Activated CD8-positive, alpha-beta memory T cell treated with anti-CD3 and anti-CD28 coated beads, Interleukin-2, amount 10 ng/mL, durations not matched to agents 7 days and 5 days (primary cell): ENCODE data around the gene AMN. TPM values are rescaled to one million over a fixed set of nuclear protein-coding genes. Genes with fewer than 3 reads are reported as not detected.

ENCODE experiments used
- ATAC-seq: fragments of 150-1000 bp; cut with Tn5 transposase; one replicate; pipeline ENCODE4 v1.10.0; 2021; ENCODE audit warnings: moderate library complexity
- CTCF ChIA-PET: fragments of 350-600 bp; sonication (Branson Sonifier 250); formaldehyde crosslinking; loops from one replicate; lab custom pipeline; 2021; ENCODE audit warnings: antibody characterized with exemption; lab: Charles Lee
- DNase-seq: peaks from one replicate; pipeline ENCODE4 v3.0.0-alpha.2; 2020
- H3K27ac Mint-ChIP-seq: one replicate; pipeline ENCODE4 v1.8.0; 2021; ENCODE audit warnings: mild to moderate bottlenecking, mixed read lengths
- H3K27me3 Mint-ChIP-seq: one replicate; pipeline ENCODE4 v1.8.0; 2021; ENCODE audit warnings: mixed read lengths
- H3K36me3 Mint-ChIP-seq: one replicate; pipeline ENCODE4 v1.8.0; 2021; ENCODE audit warnings: mild to moderate bottlenecking, mixed read lengths
- H3K4me1 Mint-ChIP-seq: one replicate; pipeline ENCODE4 v1.8.0; 2021; ENCODE audit warnings: mixed read lengths
- H3K4me3 Mint-ChIP-seq: one replicate; pipeline ENCODE4 v1.8.0; 2021; ENCODE audit warnings: mild to moderate bottlenecking, moderate library complexity, mixed read lengths
- H3K9me3 Mint-ChIP-seq: one replicate; pipeline ENCODE4 v1.8.0; 2022; ENCODE audit warnings: low read depth, mixed read lengths
- total RNA-seq, 2 experiments: library from RNA; stranded (reverse); gene quantifications; one replicate each; pipeline ENCODE4 v1.2.3, GENCODE V29; 2021

AMN gene
- total RNA-seq, 2 experiments from 2014 or later: 0.35 to 0.53 TPM

GRCh38 chr14:102910442-102910841, 12.0 kb upstream of the AMN start:
- ATAC-seq (no peak), DNase-seq (no peak)
- Mint-ChIP-seq H3K27ac (no peak overlapping the region), H3K4me3 (no peak overlapping the region), H3K4me1 (no peaks in the 10 kb centered on the region), H3K36me3 (peaks cover 4% of the 10 kb centered on the region), H3K27me3 (no peaks in the 10 kb centered on the region), H3K9me3 (no peaks in the 10 kb centered on the region)
- CTCF ChIA-PET: interaction anchor here (1.5 kb wide), 1 partner anchor 216 kb away, joined by 4 read pairs; no protein-coding TSS in a partner anchor

GRCh38 chr14:102911541-102911951, 10.9 kb upstream of the AMN start:
- DNase-seq: no peak
- peaks cover 2% of the 10 kb centered on the region for H3K4me1 Mint-ChIP-seq
- H3K9me3 Mint-ChIP-seq: no peaks in the 10 kb centered on the region
- H3K36me3 Mint-ChIP-seq: peaks cover 2% of the 10 kb centered on the region
- no peak for ATAC-seq
- H3K4me3 Mint-ChIP-seq: no peak overlapping the region
- H3K27ac Mint-ChIP-seq: no peak overlapping the region
- H3K27me3 Mint-ChIP-seq: no peaks in the 10 kb centered on the region
- CTCF ChIA-PET: interaction anchor here (2.1 kb wide), 1 partner anchor 217 kb away, joined by 5 read pairs; no protein-coding TSS in a partner anchor

GRCh38 chr14:102911991-102912761, 10.3 kb upstream of the AMN start:
- Mint-ChIP-seq H3K9me3 (no peaks in the 10 kb centered on the region), H3K27me3 (no peaks in the 10 kb centered on the region), H3K4me3 (no peak overlapping the region), H3K4me1 (peaks cover 3% of the 10 kb centered on the region), H3K36me3 (peaks cover 2% of the 10 kb centered on the region), H3K27ac (no peak overlapping the region)
- DNase-seq (no peak), ATAC-seq (no peak)
- CTCF ChIA-PET: interaction anchor here (2.1 kb wide), 1 partner anchor 218 kb away, joined by 5 read pairs; no protein-coding TSS in a partner anchor

GRCh38 chr14:102913341-102914211, 8.9 kb upstream of the AMN start:
- ATAC-seq: no peak
- DNase-seq: no peak
- Mint-ChIP-seq H3K9me3 (no peaks in the 10 kb centered on the region), H3K27ac (no peak overlapping the region), H3K36me3 (no peaks in the 10 kb centered on the region), H3K27me3 (no peaks in the 10 kb centered on the region), H3K4me3 (no peak overlapping the region), H3K4me1 (peaks cover 5% of the 10 kb centered on the region)
- CTCF ChIA-PET: interaction anchor here (2.1 kb wide), 1 partner anchor 219 kb away, joined by 5 read pairs; no protein-coding TSS in a partner anchor

- Mint-ChIP-seq H3K4me3 (no peak overlapping the region), H3K4me1 (peaks cover 5% of the 10 kb centered on the region), H3K27ac (no peak overlapping the region), H3K27me3 (no peaks in the 10 kb centered on the region), H3K9me3 (no peaks in the 10 kb centered on the region), H3K36me3 (no peaks in the 10 kb centered on the region)
- DNase-seq: no peak
- no peak for ATAC-seq
- CTCF ChIA-PET: interaction anchor here (0.6 kb wide), 1 partner anchor 965 kb away, joined by 3 read pairs; no protein-coding TSS in a partner anchor
Measured at GRCh38 chr14:102914474-102915291, 7.8 kb upstream of the AMN start.

GRCh38 chr14:102915292-102916110, 7.0 kb upstream of the AMN start:
- no peak for DNase-seq

GRCh38 chr14:102916347-102917055, 6.0 kb upstream of the AMN start:
- Mint-ChIP-seq H3K36me3 (no peaks in the 10 kb centered on the region), H3K4me3 (no peak overlapping the region), H3K9me3 (no peaks in the 10 kb centered on the region), H3K4me1 (peaks cover 5% of the 10 kb centered on the region), H3K27me3 (no peaks in the 10 kb centered on the region), H3K27ac (no peak overlapping the region)
- DNase-seq: no peak
- no peak for ATAC-seq
- CTCF ChIA-PET: interaction anchor here (1.5 kb wide), 1 partner anchor 97 kb away, joined by 3 read pairs; no protein-coding TSS in a partner anchor

More at GRCh38 chr14:102915292-102916110, 7.0 kb upstream of the AMN start:
- H3K4me1 Mint-ChIP-seq: peaks cover 5% of the 10 kb centered on the region
- no peak for ATAC-seq
- no peak overlapping the region for H3K4me3 Mint-ChIP-seq
- H3K36me3 Mint-ChIP-seq: no peaks in the 10 kb centered on the region
- CTCF ChIA-PET: interaction anchor here (0.6 kb wide), 1 partner anchor 966 kb away, joined by 3 read pairs; no protein-coding TSS in a partner anchor
- no peaks in the 10 kb centered on the region for H3K27me3 Mint-ChIP-seq
- H3K27ac Mint-ChIP-seq: no peak overlapping the region
- no peaks in the 10 kb centered on the region for H3K9me3 Mint-ChIP-seq

- DNase-seq (no peak), ATAC-seq (no peak)
- CTCF ChIA-PET: interaction anchor here (1.5 kb wide), 1 partner anchor 98 kb away, joined by 3 read pairs; no protein-coding TSS in a partner anchor
- Mint-ChIP-seq H3K9me3 (no peaks in the 10 kb centered on the region), H3K4me1 (peaks cover 5% of the 10 kb centered on the region), H3K36me3 (no peaks in the 10 kb centered on the region), H3K4me3 (no peak overlapping the region), H3K27ac (no peak overlapping the region), H3K27me3 (no peaks in the 10 kb centered on the region)
Measured at GRCh38 chr14:102917056-102917385, 5.4 kb upstream of the AMN start.

- CTCF ChIA-PET: interaction anchor here (0.9 to 1.9 kb wide), 8 partner anchors 16 to 223 kb away, joined by 3 to 12 read pairs (median 4); no protein-coding TSS in a partner anchor
- Mint-ChIP-seq H3K4me1 (peaks cover 5% of the 10 kb centered on the region), H3K4me3 (no peak overlapping the region), H3K36me3 (no peaks in the 10 kb centered on the region), H3K9me3 (no peaks in the 10 kb centered on the region), H3K27ac (no peak overlapping the region), H3K27me3 (no peaks in the 10 kb centered on the region)
- ATAC-seq (peak; percentile 61), DNase-seq (peak; percentile 77)
Measured at GRCh38 chr14:102917469-102918211, 4.8 kb upstream of the AMN start.

GRCh38 chr14:102918438-102918837, 4.0 kb upstream of the AMN start:
- Mint-ChIP-seq H3K27me3 (peaks cover 4% of the 10 kb centered on the region), H3K36me3 (no peaks in the 10 kb centered on the region), H3K4me1 (peaks cover 9% of the 10 kb centered on the region), H3K4me3 (no peak overlapping the region), H3K27ac (no peak overlapping the region), H3K9me3 (no peaks in the 10 kb centered on the region)
- no peak for ATAC-seq
- no peak for DNase-seq
- CTCF ChIA-PET: interaction anchor here (0.9 to 1.9 kb wide), 8 partner anchors 17 to 224 kb away, joined by 3 to 12 read pairs (median 4); no protein-coding TSS in a partner anchor
